ENCODE data around the gene GDPD4.

Gene GDPD4

DNA sequence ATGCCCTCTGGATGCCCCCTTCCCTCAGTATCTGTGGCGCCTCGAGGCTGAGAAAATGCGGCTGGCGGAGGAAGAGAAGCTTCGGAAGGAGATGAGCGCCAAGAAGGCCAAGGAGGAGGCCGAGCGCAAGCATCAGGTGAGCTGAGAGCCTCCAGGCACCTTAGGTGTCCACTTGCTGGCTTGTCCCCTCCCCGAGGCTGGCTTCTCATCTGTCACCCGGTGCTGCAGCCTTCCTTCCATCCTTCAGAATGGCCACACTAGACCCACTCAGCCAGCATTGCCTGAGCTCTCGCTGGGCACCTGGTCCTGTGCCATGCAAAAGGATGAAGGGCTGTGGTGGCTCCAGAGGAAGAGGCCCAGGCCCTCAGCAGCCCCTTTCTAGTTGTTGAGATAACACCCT is 121.1 kb downstream of the GDPD4 start:
- no peaks in the 10 kb centered on the region for H3K36me3 ChIP-seq (ENCODE audit: insufficient read depth, low read length)
- H3K4me1 ChIP-seq (ENCODE audit: insufficient read depth, low read length) = peaks cover 10% of the 10 kb centered on the region
- H3K9ac ChIP-seq (ENCODE audit: low read depth, low read length) = no peak overlapping the region
- no peaks in the 10 kb centered on the region for H3K9me3 ChIP-seq (ENCODE audit: control insufficient read depth, insufficient read depth, low read length)

DNA sequence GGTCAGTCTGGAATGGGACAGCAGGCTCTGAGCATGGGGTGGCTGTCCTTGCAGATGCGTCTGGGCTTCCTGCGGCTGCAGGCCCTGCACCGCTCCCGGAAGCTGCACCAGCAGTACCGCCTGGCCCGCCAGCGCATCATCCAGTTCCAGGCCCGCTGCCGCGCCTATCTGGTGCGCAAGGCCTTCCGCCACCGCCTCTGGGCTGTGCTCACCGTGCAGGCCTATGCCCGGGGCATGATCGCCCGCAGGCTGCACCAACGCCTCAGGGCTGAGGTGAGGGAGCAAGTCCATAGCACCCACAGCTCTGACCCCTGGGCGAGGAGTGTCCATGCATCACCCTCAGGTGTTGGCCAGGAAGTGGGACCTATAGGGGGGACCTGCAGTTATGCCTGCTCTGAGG is 121.8 kb downstream of the GDPD4 start:
- no peaks in the 10 kb centered on the region for H3K36me3 ChIP-seq (ENCODE audit: insufficient read depth, low read length)

DNA sequence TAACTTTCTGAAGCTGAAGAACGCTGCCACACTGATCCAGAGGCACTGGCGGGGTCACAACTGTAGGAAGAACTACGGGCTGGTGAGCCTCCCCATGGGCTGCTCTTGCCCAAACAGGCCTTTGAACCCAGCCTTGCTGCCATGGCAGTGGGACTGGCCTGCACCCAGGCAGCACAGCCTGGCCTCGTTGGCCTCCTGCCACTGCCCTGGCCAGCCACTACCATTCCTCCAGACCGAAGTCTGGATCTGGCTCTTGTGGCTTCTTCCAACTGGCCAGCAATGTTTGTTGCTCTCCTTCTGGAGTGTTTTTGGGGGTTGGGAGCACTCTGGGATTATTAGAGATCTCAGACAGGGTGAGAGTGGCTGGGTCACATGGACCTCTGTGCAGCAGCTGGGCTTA is 122.4 kb downstream of the GDPD4 start:
- H3K9ac ChIP-seq (ENCODE audit: low read depth, low read length) = no peak overlapping the region
- H3K4me1 ChIP-seq (ENCODE audit: insufficient read depth, low read length) = peaks cover 20% of the 10 kb centered on the region
- no peaks in the 10 kb centered on the region for H3K9me3 ChIP-seq (ENCODE audit: control insufficient read depth, insufficient read depth, low read length)
- no peaks in the 10 kb centered on the region for H3K36me3 ChIP-seq (ENCODE audit: insufficient read depth, low read length)

More for the DNA sequence above, 121.8 kb downstream of the GDPD4 start:
- Histone ChIP-seq H3K9me3 (ENCODE audit: control insufficient read depth, insufficient read depth, low read length) (no peaks in the 10 kb centered on the region), H3K4me1 (ENCODE audit: insufficient read depth, low read length) (peaks cover 14% of the 10 kb centered on the region), H3K9ac (ENCODE audit: low read depth, low read length) (no peak overlapping the region)

DNA sequence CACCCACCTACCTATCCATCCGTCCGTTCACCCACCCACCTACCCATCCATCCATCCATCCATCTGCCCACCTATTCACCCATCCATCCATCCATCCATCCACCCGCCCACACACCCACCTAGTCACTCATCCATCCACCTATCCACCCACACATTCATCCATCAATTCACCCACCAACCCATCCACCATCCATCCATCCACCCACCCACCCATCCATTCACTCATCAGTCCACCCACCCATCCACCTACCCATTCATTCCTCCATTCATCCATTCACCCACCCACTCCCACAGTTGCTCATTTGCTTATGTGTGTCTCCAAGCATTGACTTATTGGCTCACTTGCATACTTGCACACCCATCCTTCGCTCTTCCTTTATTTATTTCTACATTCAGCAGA is 123.3 kb downstream of the GDPD4 start:
- Histone ChIP-seq H3K36me3 (ENCODE audit: insufficient read depth, low read length) (no peaks in the 10 kb centered on the region), H3K4me1 (ENCODE audit: insufficient read depth, low read length) (peaks cover 26% of the 10 kb centered on the region), H3K9me3 (ENCODE audit: control insufficient read depth, insufficient read depth, low read length) (no peaks in the 10 kb centered on the region), H3K9ac (ENCODE audit: low read depth, low read length) (no peak overlapping the region)

DNA sequence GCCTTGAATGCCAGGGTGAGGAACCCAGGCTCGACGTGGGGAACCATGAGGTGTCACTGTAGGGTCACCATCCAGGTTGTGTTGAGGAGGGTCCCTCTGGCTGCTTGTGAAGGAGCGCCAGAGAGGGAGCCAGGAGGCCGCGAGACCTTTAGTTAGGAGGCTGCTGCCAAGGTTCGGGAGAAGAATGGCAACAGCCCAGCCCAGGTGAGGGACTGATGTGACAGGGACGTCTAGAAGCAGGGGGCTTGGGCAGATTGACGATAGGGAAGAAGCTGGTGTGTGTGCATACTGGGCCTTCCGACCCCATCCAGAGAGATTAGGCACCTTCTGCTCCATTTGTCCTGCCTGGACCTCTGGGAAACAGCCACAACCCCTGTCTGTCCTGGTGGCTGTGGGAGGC is 124.5 kb downstream of the GDPD4 start:
- Histone ChIP-seq H3K4me1 (ENCODE audit: insufficient read depth, low read length) (peaks cover 35% of the 10 kb centered on the region), H3K9ac (ENCODE audit: low read depth, low read length) (no peak overlapping the region), H3K36me3 (ENCODE audit: insufficient read depth, low read length) (no peaks in the 10 kb centered on the region), H3K9me3 (ENCODE audit: control insufficient read depth, insufficient read depth, low read length) (no peaks in the 10 kb centered on the region)

DNA sequence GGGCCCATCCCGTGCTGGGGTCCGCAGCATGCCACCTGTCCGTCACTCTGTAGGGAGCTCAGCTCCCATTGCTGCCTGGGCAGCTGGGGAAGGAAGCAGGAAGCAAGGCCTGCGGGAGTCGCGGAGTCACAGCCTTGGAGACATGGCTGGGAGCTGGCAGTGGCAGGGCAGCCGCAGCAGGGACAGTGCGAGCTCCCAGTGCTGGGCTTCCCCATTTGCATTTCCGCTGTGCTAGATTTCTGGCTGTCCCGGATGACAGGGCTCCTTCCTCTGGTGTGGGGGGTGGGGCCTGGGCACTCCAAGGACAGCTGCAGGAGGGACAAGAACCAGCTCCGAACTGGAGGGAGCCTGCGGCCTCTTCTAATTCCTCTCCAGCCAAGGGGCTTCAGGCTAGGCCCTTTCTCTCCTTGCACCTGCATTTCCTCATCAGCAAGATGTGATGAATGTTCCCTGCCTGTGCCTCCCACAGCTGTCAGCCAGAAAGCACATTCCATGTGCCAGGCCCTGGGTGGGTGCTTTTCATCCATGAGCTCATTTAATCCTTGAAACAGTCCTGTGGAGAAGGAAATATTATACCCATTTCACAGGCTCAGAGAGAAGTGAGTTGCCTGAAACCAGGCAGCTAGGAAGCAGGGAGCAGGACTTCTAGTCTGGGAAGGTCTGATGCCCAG is 125.5 kb downstream of the GDPD4 start:
- H3K36me3 ChIP-seq (ENCODE audit: insufficient read depth, low read length) = no peaks in the 10 kb centered on the region
- no peak overlapping the region for H3K9ac ChIP-seq (ENCODE audit: low read depth, low read length)
- no peaks in the 10 kb centered on the region for H3K9me3 ChIP-seq (ENCODE audit: control insufficient read depth, insufficient read depth, low read length)
- H3K4me1 ChIP-seq (ENCODE audit: insufficient read depth, low read length) = peaks cover 43% of the 10 kb centered on the region

DNA sequence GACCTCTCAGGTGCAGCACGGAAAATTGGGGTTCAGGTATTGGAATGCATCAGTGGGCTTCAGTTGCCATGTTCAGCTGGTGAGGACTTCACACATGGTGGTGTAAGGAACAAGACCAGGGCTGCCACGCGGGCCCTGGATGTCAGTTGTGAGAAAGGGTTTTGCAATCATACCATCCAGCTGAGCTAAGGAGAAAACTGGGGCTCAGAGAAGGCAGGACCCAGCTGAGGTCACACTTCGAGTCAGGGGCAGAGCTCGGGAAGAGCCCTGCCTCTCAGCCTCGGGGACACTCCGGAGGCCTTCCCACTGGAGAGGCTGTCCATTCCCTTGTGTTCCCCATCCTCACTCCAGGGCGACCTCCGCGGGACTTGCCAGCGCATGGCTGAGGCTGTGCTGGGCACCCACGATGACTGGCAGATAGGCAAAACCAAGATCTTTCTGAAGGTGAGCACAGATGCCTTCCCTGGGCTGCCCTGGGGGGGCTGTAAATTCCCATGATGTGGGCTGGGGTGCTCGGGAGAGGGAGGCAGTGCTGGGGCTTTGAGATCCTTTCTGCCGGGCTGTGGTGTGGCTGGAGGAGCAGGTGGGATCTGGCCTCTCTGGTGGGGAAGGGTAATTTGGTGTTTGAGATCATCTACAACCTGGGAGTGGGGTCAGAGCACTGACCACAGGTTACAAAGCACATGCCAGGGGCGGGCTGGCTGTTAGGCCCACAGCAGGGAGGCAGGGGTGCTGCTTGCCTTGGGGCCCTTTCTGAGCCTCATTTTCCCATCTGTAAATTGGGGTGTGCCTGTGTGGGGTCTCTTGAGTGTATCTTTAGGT is 126.3 kb downstream of the GDPD4 start:
- Histone ChIP-seq H3K36me3 (ENCODE audit: insufficient read depth, low read length) (no peaks in the 10 kb centered on the region), H3K9me3 (ENCODE audit: control insufficient read depth, insufficient read depth, low read length) (no peaks in the 10 kb centered on the region), H3K4me1 (ENCODE audit: insufficient read depth, low read length) (peaks cover 51% of the 10 kb centered on the region), H3K9ac (ENCODE audit: low read depth, low read length) (no peak overlapping the region)

DNA sequence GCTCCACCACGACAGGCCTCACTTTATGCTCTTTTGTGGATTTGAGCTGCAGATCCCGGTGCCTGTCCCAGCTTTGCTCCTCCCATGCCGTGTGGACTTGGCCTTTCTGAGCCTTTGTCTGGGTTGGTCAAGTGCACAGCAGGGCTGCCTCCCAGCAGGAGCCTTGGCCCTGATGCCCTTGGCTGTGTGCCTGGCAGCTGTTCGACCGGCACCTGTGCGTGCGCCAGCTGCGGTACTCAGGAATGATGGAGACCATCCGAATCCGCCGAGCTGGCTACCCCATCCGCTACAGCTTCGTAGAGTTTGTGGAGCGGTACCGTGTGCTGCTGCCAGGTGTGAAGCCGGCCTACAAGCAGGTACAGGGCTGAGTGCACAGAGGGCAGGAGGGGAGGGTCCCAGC is 126.9 kb downstream of the GDPD4 start:
- no peaks in the 10 kb centered on the region for H3K9me3 ChIP-seq (ENCODE audit: control insufficient read depth, insufficient read depth, low read length)
- peaks cover 52% of the 10 kb centered on the region for H3K4me1 ChIP-seq (ENCODE audit: insufficient read depth, low read length)
- no peaks in the 10 kb centered on the region for H3K36me3 ChIP-seq (ENCODE audit: insufficient read depth, low read length)
- no peak overlapping the region for H3K9ac ChIP-seq (ENCODE audit: low read depth, low read length)

DNA sequence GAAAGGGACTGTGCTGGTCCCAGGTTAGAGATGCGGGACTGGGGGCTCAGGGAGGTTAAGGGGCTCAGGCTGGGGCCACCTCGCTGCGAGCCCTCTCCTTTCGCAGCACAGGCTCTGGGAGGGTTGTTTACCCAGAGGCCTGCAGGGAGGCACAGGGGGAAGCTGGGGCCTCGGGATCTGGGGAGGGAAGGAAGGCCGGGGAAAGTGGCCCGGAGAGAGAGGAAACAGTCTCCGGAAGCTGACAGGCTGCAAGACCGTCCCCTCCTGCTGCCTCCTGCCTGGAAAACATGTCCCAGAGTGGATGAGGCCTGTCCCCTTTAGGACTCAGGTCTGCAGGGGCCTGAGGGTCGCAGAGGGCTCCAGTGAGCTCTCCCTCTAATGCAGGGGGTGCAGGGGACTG is 128.0 kb downstream of the GDPD4 start:
- no peaks in the 10 kb centered on the region for H3K36me3 ChIP-seq (ENCODE audit: insufficient read depth, low read length)
- H3K9me3 ChIP-seq (ENCODE audit: control insufficient read depth, insufficient read depth, low read length) = no peaks in the 10 kb centered on the region
- no peak overlapping the region for H3K9ac ChIP-seq (ENCODE audit: low read depth, low read length)
- peaks cover 52% of the 10 kb centered on the region for H3K4me1 ChIP-seq (ENCODE audit: insufficient read depth, low read length)

DNA sequence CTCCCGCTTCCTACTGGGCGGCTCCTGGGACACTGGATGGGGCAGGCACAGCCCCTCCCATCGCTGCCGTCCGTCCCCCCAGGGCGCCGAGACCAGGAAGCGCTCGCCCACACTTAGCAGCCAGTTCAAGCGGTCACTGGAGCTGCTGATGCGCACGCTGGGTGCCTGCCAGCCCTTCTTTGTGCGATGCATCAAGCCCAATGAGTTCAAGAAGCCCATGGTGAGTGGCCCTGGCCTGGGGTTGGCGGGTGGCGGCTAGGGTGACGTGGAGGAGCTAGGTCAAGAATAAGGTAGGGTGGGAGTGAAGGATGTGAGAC is 128.9 kb downstream of the GDPD4 start:
- Histone ChIP-seq H3K4me1 (ENCODE audit: insufficient read depth, low read length) (peaks cover 53% of the 10 kb centered on the region), H3K9me3 (ENCODE audit: control insufficient read depth, insufficient read depth, low read length) (no peaks in the 10 kb centered on the region), H3K9ac (ENCODE audit: low read depth, low read length) (no peak overlapping the region), H3K36me3 (ENCODE audit: insufficient read depth, low read length) (no peaks in the 10 kb centered on the region)

DNA sequence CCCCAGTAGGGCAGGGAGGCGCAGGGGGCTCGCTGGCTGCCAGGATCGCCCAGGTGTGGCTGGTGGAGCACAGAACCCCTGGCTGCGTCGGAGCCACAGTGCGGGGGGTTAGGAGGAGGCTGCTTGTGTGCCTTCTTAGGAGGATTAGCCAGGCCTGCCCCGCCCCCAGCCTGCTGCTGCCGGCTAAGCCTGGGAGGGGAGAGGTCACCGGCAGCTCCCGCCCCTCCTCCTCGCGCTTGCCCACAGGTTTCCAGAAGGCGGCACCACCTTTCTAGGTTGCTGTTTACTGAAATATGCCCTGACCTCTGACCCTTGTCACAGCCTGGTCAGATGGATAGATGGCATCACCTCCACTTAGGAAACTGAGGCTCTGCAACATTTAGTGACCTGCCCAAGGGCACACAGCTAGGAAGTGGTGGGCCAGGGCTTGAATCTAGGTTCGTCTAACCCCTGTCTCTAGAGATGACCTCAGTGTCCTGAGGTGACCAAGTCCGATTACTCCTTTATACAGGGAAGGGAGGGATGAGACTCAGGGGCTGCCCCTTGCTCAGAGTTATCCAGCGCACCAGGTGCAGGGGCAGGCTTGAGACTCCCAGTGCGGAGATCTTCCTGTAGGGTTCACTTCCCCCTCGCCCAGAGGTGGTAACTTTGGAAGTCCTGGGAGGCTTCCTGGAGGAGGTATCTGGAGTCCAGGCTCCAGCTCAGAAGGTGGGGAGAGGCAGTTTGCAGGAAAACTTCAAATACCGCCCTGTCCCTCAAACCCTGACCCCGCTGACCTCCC is 129.4 kb downstream of the GDPD4 start:
- Histone ChIP-seq H3K4me1 (ENCODE audit: insufficient read depth, low read length) (peaks cover 57% of the 10 kb centered on the region), H3K9me3 (ENCODE audit: control insufficient read depth, insufficient read depth, low read length) (no peaks in the 10 kb centered on the region), H3K36me3 (ENCODE audit: insufficient read depth, low read length) (no peaks in the 10 kb centered on the region), H3K9ac (ENCODE audit: low read depth, low read length) (no peak overlapping the region)

DNA sequence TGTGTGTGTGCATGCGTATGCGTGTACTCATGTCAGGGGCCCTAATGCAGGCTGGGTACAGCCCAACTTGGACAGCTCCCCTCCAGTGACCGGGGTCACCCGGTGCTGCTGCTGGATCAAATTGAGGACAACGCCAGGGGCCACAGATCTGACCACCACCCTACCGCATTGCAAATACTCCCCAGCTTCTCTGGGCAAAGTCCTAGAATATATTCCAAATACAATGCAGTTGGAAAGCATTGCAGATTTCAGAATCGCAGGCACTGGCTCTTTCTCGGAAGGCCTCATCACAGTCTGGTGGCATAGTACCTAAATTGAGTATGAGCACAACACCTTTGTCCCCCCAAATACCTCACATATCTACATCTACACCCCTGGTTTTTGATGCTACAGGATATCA is 130.2 kb downstream of the GDPD4 start:
- H3K36me3 ChIP-seq (ENCODE audit: insufficient read depth, low read length) = no peaks in the 10 kb centered on the region
- peaks cover 55% of the 10 kb centered on the region for H3K4me1 ChIP-seq (ENCODE audit: insufficient read depth, low read length)
- H3K9me3 ChIP-seq (ENCODE audit: control insufficient read depth, insufficient read depth, low read length) = no peaks in the 10 kb centered on the region
- no peak overlapping the region for H3K9ac ChIP-seq (ENCODE audit: low read depth, low read length)

DNA sequence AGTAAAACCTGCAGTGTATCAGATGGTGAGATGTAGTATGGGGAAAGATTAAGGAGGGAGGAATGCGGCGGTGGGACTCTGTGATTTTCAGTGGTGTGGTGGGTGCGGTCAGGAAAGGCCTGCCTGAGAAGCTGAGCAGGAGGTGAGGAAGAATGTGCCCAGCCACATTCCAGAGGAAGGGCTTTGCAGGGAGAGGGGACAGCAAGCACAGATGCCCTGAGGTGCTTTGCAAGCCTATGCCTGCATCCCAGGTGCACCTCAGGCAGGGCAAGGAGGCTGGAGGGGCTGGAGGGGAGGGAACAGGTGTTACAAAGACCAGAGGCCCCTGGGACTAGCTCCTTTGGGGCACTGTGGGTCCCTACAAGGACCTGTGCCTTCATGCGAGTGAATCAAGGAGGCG is 131.4 kb downstream of the GDPD4 start:
- Histone ChIP-seq H3K9me3 (ENCODE audit: control insufficient read depth, insufficient read depth, low read length) (no peaks in the 10 kb centered on the region), H3K4me1 (ENCODE audit: insufficient read depth, low read length) (peaks cover 45% of the 10 kb centered on the region), H3K9ac (ENCODE audit: low read depth, low read length) (no peak overlapping the region), H3K36me3 (ENCODE audit: insufficient read depth, low read length) (no peaks in the 10 kb centered on the region)

DNA sequence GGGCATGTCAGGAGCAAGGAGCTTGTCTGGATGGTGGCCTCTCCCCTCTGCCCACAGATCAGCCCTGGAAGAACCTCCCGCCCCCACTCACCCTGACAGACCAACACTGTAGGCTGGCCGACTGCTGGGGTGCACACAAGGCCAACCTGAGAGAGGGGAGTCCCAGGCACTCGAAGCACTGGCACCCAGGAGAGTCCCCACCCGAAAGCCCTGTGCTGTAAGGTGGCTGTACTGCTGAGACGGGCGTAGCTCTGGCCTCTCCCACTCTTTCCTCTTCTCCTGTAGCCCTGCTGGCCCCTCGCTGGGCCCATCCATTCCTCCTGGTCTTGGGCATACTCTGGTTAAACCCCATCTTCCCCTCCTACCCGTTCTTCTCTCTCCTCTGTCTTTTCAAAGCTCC is 133.7 kb downstream of the GDPD4 start:
- Histone ChIP-seq H3K9ac (ENCODE audit: low read depth, low read length) (no peak overlapping the region), H3K9me3 (ENCODE audit: control insufficient read depth, insufficient read depth, low read length) (no peaks in the 10 kb centered on the region), H3K4me1 (ENCODE audit: insufficient read depth, low read length) (peaks cover 27% of the 10 kb centered on the region), H3K36me3 (ENCODE audit: insufficient read depth, low read length) (no peaks in the 10 kb centered on the region)
